ENCODE data around the gene ZC2HC1B. TPM values are rescaled to one million over a fixed set of nuclear protein-coding genes. Genes with fewer than 3 reads are reported as not detected.
A peak's percentile ranks its signal among the peaks of the same experiment; 100 is the strongest.

The ZC2HC1B gene
- total and polyA plus RNA-seq, 2 donors (not counting 1 experiment from before 2014, with no cell fraction given) = not detected

DNA sequence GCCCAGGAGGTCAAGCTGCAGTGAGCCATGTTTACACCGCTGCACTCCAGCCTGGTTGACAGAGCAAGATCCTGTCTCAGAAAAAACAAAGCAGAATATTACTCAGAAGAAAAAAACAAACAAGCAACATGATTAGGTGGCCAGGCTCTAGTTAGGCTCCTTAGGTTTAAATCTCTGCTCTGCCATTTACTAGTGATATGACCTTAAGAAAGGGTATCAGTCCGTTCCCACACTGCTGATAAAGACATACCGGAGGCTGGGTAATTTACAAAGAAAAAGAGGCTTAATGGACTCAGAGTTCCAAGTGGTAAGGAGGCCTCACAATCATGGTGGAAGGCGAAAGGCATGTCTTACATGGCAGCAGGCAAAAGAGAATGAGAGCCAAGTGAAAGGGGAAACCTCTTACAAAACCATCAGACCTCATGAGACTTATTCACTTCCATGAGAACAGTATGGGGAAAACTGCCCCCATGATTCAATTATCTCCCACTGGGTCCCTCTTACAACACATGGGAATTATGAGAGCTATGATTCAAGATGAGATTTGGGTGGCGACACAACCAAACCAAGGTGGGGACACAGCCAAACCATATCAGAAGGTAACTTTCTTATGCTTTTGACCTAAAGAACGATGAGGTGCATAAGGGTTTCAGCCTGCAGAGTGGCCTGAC lies 23.5 kb upstream of the ZC2HC1B start:
- H3K4me3 ChIP-seq (replicated peaks in 1 of 4; ENCODE audit: control extremely low read depth in 1 of 4, insufficient read depth in 1 of 4, low read depth in 3 of 4, low read length in 4 of 4) = no peak overlapping the region
- no peak overlapping the region for H2AFZ ChIP-seq (ENCODE audit: low read length)
- no peaks in the 10 kb centered on the region for H3K4me1 ChIP-seq (ENCODE audit: control insufficient read depth, extremely low read depth, insufficient read depth, low read length)
- no peaks in the 10 kb centered on the region for H3K27me3 ChIP-seq (ENCODE audit: control insufficient read depth, insufficient read depth, low read length)
- no peak overlapping the region for H3K4me2 ChIP-seq (ENCODE audit: extremely low read depth, insufficient read depth, low read length)
- no peak overlapping the region for H3K27ac ChIP-seq (ENCODE audit: insufficient read depth, low read length)
- TF ChIP-seq EZH2 (IDR thresholded peaks at IDR 0.05; ENCODE audit: low read length, missing control alignments) = no peak
- TF ChIP-seq, protein P1, sequence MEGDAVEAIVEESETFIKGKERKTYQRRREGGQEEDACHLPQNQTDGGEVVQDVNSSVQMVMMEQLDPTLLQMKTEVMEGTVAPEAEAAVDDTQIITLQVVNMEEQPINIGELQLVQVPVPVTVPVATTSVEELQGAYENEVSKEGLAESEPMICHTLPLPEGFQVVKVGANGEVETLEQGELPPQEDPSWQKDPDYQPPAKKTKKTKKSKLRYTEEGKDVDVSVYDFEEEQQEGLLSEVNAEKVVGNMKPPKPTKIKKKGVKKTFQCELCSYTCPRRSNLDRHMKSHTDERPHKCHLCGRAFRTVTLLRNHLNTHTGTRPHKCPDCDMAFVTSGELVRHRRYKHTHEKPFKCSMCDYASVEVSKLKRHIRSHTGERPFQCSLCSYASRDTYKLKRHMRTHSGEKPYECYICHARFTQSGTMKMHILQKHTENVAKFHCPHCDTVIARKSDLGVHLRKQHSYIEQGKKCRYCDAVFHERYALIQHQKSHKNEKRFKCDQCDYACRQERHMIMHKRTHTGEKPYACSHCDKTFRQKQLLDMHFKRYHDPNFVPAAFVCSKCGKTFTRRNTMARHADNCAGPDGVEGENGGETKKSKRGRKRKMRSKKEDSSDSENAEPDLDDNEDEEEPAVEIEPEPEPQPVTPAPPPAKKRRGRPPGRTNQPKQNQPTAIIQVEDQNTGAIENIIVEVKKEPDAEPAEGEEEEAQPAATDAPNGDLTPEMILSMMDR (conservative IDR thresholded peaks at IDR 0.05 in 1 of 2, IDR thresholded peaks at IDR 0.05 in 1 of 2; ENCODE audit: low read depth in 1 of 2, low read length in 2 of 2) = no peak
- no peak overlapping the region for H3K9ac ChIP-seq (ENCODE audit: insufficient read depth, low read length)
- no peaks in the 10 kb centered on the region for H3K9me3 ChIP-seq (ENCODE audit: control insufficient read depth, insufficient read depth, low read depth, low read length)
- no peaks in the 10 kb centered on the region for H4K20me1 ChIP-seq (ENCODE audit: control insufficient read depth, extremely low read depth, insufficient read depth, low read length)
- H3K36me3 ChIP-seq (ENCODE audit: control insufficient read depth, insufficient read depth, low read length) = peaks cover 7% of the 10 kb centered on the region
- DNase-seq (ENCODE audit: low read depth in 2 of 2) = no peak
- peaks cover 24% of the 10 kb centered on the region for H3K79me2 ChIP-seq (ENCODE audit: control insufficient read depth, insufficient read depth, low read length)

DNA sequence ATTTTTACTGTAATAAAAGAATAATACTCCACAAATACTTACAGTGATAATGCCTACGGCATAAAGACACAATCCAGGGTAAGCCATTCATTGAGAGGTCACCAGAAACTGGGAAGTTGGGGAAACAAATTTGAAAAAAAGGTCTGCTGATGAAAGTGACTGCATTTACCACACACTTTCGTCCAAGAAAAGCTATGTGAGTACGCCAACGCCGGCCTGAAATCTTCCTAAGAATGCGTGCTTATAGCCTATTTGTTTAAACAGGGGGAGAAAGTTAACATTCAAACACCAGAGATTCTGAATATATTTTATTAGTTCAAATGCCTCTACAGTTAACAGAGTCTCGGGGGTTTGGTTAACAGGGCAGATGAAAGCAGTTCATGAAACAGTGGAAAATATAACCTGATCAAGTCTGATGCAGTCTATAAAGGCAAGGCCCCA lies 21.8 kb upstream of the ZC2HC1B start:
- peak overlapping the region; percentile 70 to 96 (median 92) for H3K4me3 ChIP-seq (replicated peaks in 1 of 4; ENCODE audit: control extremely low read depth in 1 of 4, insufficient read depth in 1 of 4, low read depth in 3 of 4, low read length in 4 of 4)
- peak overlapping the region; percentile 92 for H2AFZ ChIP-seq (ENCODE audit: low read length)
- H3K27me3 ChIP-seq (ENCODE audit: control insufficient read depth, insufficient read depth, low read length) = no peaks in the 10 kb centered on the region
- H3K4me2 ChIP-seq (ENCODE audit: extremely low read depth, insufficient read depth, low read length) = peak overlapping the region; percentile 89
- no peaks in the 10 kb centered on the region for H3K4me1 ChIP-seq (ENCODE audit: control insufficient read depth, extremely low read depth, insufficient read depth, low read length)
- H3K9ac ChIP-seq (ENCODE audit: insufficient read depth, low read length) = peak overlapping the region; percentile 92
- H3K79me2 ChIP-seq (ENCODE audit: control insufficient read depth, insufficient read depth, low read length) = peaks cover 26% of the 10 kb centered on the region
- TF ChIP-seq, protein P1 (conservative IDR thresholded peaks at IDR 0.05 in 1 of 2, IDR thresholded peaks at IDR 0.05 in 1 of 2; ENCODE audit: low read depth in 1 of 2, low read length in 2 of 2) = no peak
- TF ChIP-seq EZH2 (IDR thresholded peaks at IDR 0.05; ENCODE audit: low read length, missing control alignments) = no peak
- no peaks in the 10 kb centered on the region for H4K20me1 ChIP-seq (ENCODE audit: control insufficient read depth, extremely low read depth, insufficient read depth, low read length)
- no peaks in the 10 kb centered on the region for H3K9me3 ChIP-seq (ENCODE audit: control insufficient read depth, insufficient read depth, low read depth, low read length)
- peak overlapping the region; percentile 99 for H3K27ac ChIP-seq (ENCODE audit: insufficient read depth, low read length)
- H3K36me3 ChIP-seq (ENCODE audit: control insufficient read depth, insufficient read depth, low read length) = peaks cover 16% of the 10 kb centered on the region
- DNase-seq (ENCODE audit: low read depth in 2 of 2) = peak in 1 of 2 donors; percentile 58

DNA sequence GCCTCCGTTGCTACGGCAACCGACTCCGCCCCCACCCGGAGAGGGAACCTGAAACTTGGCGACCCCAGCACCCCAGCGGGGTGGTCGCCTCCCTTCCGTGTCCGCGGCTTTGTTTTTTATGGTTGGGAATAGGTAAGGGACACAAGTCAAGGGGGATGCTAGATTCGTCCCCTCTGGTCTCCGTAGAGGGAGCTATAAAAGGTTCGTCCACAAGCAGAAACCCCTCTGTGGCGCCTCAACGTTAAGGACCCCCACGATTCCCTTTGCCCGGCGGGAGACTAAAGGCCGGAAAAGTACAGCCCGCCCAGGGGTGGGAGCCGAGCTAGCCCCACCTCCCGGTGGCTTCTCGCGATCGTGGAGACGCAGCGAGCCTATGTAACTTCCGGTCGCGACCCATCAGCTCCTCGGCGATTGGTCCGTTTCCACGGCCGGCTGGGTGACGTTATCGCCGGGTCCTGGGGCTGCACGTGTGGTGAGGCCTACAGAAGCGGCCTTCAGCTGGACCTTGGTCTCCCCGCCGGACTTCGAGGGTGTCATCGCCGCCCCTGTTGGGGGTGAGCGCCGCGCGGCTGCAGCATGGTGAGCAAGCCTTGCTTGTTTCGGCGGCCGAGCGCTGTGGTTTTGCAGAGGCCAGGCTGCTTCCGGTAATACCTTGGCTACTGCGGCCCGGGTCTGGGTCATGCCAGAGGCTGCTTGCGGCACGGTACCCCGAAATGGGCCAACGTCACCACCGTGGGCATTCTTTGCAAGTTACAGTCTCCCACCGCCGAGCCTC lies 21.2 kb upstream of the ZC2HC1B start, which contains the start of gene LTV1:
LTV1 (plus strand) TSS at position 437 of the 775 bp plus-strand sequence; CDS start at position 577, 140 bp downstream.
- H3K27ac ChIP-seq (ENCODE audit: insufficient read depth, low read length) = peak within 1 kb of the TSS; percentile 99
- H2AFZ ChIP-seq (ENCODE audit: low read length) = peak within 1 kb of the TSS; percentile 92
- no peaks in the 10 kb centered on the region for H3K9me3 ChIP-seq (ENCODE audit: control insufficient read depth, insufficient read depth, low read depth, low read length)
- peaks cover 26% of the 10 kb centered on the region for H3K79me2 ChIP-seq (ENCODE audit: control insufficient read depth, insufficient read depth, low read length)
- peak within 1 kb of the TSS; percentile 98 for H3K4me2 ChIP-seq (ENCODE audit: extremely low read depth, insufficient read depth, low read length)
- H3K9ac ChIP-seq (ENCODE audit: insufficient read depth, low read length) = peak within 1 kb of the TSS; percentile 92
- no peaks in the 10 kb centered on the region for H3K4me1 ChIP-seq (ENCODE audit: control insufficient read depth, extremely low read depth, insufficient read depth, low read length)
- DNase-seq (ENCODE audit: low read depth in 2 of 2) = peak; percentile 96 to 97
- peaks cover 16% of the 10 kb centered on the region for H3K36me3 ChIP-seq (ENCODE audit: control insufficient read depth, insufficient read depth, low read length)
- H3K4me3 ChIP-seq (replicated peaks in 1 of 4; ENCODE audit: control extremely low read depth in 1 of 4, insufficient read depth in 1 of 4, low read depth in 3 of 4, low read length in 4 of 4) = peak within 1 kb of the TSS; percentile 70 to 96 (median 92)
- TF ChIP-seq EZH2 (IDR thresholded peaks at IDR 0.05; ENCODE audit: low read length, missing control alignments) = no peak
- TF ChIP-seq, protein P1 (conservative IDR thresholded peaks at IDR 0.05 in 1 of 2, IDR thresholded peaks at IDR 0.05 in 1 of 2; ENCODE audit: low read depth in 1 of 2, low read length in 2 of 2) = no peak
- no peaks in the 10 kb centered on the region for H4K20me1 ChIP-seq (ENCODE audit: control insufficient read depth, extremely low read depth, insufficient read depth, low read length)
- no peaks in the 10 kb centered on the region for H3K27me3 ChIP-seq (ENCODE audit: control insufficient read depth, insufficient read depth, low read length)
